Heart left ventricle (tissue), 13 donors: ENCODE measurements around the gene C22orf15.

Experiments
- POLR2A ChIP-seq, 2 donors: fragments of 450-650 bp; IDR thresholded peaks; one replicate each; pipeline ENCODE4 v1.6.1; 2017; ENCODE audit warnings: antibody characterized with exemption in 2 of 2, mild to moderate bottlenecking in 2 of 2, moderate library complexity in 2 of 2
- TF ChIP-seq, protein P1 (sequence below), 12 donors: fragments of 200-600 bp; sonication (generic) in 4 of 12; IDR thresholded peaks; one replicate each; pipeline versions ENCODE4 v1.5.0 to v1.8.0; 2018 to 2022; ENCODE audit warnings: antibody characterized with exemption in 12 of 12, mild to moderate bottlenecking in 5 of 12
- donor health status: ischemic (EF 13 %, LVEDD 7.1; RV severe dilation, severe dysfunction).
- donor health status: DM: no; HTN: yes; CAD: no.
- donor health status: DM: no; HTN: no; CAD: no.
- donor health status: ischemic (EF 25% LVEDD 6.9; RV normal size, moderate dysfunction).
- donor health status: ischemic (EF 25% LVEDD 5.7; RV mildly dilated, moderate dysfunction).
- donor health status: ischemic (EF 35%, LVEDD 5.7; RV mildly dilated, moderate dysfunction).
- donor health status: nonischemic (EF 11% LVEDD 7.7; RV severe dilation, severe dysfunction).
- donor health status: DM: yes; HTN: yes; CAD: no.
- donor health status: PGD.
- donor health status: ischemic (EF 29% LVEDD 5.4; RV normal size, mild dysfunction).
- donor health status: nonischemic (EF 23%, LVEDD 6.1; RV moderate dilation, normal function).

DNA sequence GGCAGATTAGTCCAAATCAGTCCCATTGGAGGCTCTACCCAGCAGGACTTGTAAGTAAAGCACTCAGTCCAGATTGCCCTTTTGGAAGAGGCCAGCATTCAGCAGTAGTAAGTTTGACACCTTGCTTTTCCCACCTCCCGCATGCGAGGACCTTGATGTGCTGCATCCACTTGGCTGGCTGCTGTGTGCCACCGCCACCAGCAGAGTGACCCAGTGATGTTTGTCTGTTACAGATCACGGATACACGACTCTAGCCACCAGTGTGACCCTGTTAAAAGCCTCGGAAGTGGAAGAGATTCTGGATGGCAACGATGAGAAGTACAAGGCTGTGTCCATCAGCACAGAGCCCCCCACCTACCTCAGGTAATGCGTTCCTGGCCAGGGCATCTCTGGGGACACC, 30.5 kb downstream of the C22orf15 start:
- TF ChIP-seq POLR2A (IDR thresholded peaks at IDR 0.05), result no peak
- TF ChIP-seq, protein P1, sequence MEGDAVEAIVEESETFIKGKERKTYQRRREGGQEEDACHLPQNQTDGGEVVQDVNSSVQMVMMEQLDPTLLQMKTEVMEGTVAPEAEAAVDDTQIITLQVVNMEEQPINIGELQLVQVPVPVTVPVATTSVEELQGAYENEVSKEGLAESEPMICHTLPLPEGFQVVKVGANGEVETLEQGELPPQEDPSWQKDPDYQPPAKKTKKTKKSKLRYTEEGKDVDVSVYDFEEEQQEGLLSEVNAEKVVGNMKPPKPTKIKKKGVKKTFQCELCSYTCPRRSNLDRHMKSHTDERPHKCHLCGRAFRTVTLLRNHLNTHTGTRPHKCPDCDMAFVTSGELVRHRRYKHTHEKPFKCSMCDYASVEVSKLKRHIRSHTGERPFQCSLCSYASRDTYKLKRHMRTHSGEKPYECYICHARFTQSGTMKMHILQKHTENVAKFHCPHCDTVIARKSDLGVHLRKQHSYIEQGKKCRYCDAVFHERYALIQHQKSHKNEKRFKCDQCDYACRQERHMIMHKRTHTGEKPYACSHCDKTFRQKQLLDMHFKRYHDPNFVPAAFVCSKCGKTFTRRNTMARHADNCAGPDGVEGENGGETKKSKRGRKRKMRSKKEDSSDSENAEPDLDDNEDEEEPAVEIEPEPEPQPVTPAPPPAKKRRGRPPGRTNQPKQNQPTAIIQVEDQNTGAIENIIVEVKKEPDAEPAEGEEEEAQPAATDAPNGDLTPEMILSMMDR (IDR thresholded peaks at IDR 0.05), result no peak
